Skin epidermis (tissue), 12 donors: ENCODE results near the gene PLEKHJ1.
"Not testable (repeated sequence)": the region's sequence is repeated elsewhere in the genome, so short reads cannot be mapped to it uniquely, and the experiment has no call there.

Source experiments
- H3K27ac ChIP-seq, 21 experiments: fragments of 200-600 bp; sonication (generic) in 11 of 21; one replicate each; pipeline ENCODE4 v1.5.0; 2020; ENCODE audit warnings: mild to moderate bottlenecking in 3 of 21, inconsistent platforms in 2 of 21, moderate library complexity in 2 of 21
- H3K4me3 ChIP-seq, 7 experiments: fragments of 200-600 bp; sonication (generic) in 2 of 7; one replicate each; pipeline ENCODE4 v1.5.0; 2020; ENCODE audit warnings: inconsistent platforms in 2 of 7, mild to moderate bottlenecking in 2 of 7, moderate library complexity in 1 of 7

The PLEKHJ1 gene

DNA sequence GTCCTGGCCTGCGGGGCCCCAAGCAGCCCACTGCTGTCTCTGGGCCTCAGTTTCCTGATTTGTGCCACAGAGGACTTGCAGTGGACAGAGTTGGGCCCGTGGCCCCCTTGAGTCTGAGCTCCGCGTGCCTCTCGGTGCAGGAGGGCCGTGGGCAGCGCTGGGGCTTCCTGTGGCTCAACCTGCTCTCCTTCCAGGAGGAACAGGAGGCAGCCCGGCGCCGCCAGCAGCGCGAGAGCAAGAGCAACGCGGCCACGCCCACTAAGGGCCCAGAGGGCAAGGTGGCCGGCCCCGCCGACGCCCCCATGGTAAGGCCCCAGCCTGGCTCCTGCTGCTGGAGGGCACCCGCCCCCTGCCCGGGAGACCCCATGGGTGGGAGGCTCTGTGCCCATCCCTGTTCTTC lies 25.9 kb downstream of the PLEKHJ1 start:
- Histone ChIP-seq H3K4me3 (no peak overlapping the region), H3K27ac (no peak overlapping the region)

DNA sequence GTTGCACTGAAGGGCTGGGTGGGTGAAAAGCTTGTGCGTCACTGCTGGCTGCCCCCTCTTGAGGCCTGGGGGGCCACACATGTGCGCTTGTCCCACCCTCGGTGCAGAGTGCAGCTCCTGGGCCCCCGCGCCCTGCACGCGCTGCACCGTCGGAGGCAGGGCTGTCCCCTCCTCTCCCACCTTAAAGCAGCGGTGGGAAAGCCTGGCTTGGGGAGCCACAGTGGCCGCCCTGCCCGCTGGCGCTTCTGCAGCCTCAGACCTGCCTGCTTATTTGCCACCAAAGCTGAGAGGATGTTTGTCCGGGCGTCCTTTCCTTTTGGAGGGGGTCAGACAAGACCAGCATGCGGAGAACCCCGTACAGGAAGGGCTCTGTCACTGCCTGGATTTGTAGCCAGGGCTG lies 26.7 kb downstream of the PLEKHJ1 start:
- Histone ChIP-seq H3K27ac (peak overlapping the region in 3 of 21 experiments; percentile 40 to 66 (median 56)), H3K4me3 (no peak overlapping the region)

DNA sequence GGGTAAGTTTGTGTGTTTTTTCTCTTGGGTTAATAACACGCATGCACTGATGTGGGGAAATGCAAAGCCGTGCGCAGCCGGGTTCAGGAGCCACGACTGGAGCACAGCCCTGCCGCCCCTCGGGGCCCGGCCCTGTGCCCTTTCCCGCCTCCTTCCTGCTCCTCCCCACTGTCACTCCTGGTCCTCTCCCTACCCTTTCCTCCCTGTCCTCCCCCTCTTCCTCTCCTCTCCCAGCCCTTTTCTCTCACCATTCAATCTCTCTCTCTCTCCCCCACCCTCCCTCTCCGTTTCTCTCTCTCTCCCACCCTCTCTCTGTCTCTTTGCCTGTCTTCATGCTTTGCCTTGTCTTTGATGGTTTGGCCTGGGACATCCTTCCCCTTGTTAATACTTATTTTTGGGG lies 27.2 kb downstream of the PLEKHJ1 start:
- Histone ChIP-seq H3K27ac (peak overlapping the region in 8 of 21 experiments; percentile 5 to 67 (median 41)), H3K4me3 (no peak overlapping the region)

DNA sequence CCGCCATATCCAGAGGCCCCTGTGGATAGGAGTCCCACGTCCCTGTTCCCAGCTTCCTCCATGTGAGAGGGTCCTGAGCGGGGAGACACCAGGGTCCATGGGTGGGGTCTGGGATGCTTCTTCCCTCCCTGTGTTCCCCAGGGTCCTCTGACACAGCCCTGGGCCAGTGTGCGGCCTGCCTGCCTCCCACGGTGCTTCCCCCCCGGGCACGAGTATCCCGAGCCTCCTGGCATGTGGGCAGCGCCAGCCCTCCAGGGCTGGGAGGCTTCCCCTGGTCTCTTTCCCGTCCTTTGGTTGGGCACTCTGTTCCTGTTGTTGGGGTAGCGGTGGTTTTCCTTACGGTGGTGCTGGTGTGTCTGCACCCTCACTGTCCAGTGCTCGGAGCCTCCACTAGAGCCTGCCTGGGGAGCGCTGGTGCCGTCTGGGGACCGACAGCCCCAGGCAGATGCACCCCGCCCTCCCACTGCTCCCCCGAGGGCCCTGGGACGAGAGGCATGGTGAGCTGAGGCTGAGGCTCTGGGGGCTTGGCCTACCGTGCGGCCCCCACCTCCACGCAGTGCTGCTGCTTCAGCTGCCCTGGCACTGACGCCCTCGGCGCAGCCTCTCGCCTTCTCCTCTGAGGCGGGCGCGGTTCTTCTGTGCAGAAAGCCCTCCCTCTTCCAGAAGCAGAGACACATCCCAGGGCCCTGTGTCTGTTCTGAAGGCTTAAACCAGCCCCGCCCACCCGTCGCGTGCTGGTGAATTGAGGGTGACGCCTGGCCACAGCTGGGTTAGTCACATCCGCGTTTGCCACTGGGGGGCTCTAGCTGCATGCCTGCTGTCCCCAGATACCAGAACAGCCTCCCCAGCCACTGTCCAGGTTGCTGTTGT lies 27.9 kb downstream of the PLEKHJ1 start:
- no peak overlapping the region for H3K4me3 ChIP-seq
- H3K27ac ChIP-seq = peak overlapping the region in 14 of 21 experiments; percentile 5 to 73 (median 41)

DNA sequence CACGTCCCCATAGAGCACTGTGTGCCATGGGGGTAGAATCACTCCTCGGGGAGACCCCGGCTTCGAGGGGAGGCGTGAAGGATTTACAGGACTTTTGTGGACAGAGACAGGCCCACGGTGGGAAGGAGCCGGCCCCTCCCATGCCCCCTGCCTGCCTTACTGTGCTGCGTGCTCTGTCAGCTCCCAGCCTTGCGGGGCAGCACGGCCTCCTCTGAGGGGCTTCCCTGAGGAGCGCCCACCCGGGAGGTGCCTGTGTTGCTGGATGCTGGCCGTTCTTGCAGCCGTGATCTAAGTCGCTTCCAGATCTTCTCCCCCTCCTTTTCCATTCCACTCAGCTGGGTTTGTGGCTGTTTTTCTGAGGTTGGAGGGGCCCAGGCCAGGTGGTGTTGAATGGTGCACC lies 29.1 kb downstream of the PLEKHJ1 start:
- H3K4me3 ChIP-seq = no peak overlapping the region

DNA sequence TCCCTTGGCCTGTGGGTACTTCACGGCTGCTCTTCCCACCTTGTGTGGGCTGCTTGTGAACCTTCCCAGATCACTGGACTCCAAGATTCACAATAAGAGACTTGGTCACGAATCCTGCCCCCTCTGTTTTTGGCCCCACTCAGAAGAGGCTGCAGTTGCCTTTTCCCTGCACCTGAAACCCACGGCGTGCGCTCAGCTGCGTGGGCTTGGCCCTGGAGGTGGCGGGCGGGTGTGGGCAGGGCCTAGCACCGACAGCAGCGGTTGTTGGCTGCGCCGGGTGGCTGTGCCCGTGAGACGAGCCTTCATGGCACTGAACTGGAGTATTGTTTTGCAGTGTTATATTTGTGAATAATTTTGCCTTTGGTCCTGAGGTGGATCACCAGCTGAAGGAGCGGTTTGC lies 33.8 kb downstream of the PLEKHJ1 start:
- H3K27ac ChIP-seq = peak overlapping the region in 11 of 21 experiments; percentile 3 to 73 (median 42)
- H3K4me3 ChIP-seq = no peak overlapping the region

More for the DNA sequence above, 29.1 kb downstream of the PLEKHJ1 start:
- no peak overlapping the region for H3K27ac ChIP-seq

DNA sequence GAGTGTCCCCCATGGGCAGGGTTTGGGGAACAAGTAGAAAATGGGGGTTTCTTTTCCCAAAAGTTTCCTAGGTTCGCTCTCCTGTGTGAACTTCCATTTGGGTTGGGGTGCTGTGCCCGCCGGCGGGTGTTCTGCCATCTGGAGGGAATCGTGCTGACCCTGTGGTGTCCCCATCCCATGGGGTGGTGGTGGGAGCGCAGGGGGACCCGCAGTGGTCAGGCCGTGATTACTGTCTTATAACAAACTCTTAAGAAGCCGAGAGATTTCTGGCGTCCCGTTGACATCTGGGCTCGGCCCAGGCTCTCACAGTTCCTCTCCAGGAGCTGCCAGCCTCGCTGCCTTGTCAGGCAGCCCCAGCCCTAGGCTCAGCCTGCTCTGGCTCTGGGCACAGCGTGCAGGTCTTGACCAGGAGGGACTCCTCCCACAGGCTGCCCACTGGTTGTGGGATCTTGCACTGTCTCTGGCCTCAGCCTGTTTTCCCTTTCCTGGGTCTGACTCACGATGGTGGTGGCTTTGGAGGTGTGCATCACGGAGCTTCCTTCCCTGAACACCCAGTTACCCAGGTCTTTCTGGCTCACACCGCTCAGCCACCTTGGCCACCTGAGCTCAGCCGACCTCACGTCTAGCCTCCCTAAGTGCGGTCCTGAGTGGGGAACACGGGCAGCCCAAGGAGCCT lies 34.5 kb downstream of the PLEKHJ1 start:
- peak overlapping the region in 11 of 21 experiments; percentile 3 to 73 (median 42) for H3K27ac ChIP-seq

DNA sequence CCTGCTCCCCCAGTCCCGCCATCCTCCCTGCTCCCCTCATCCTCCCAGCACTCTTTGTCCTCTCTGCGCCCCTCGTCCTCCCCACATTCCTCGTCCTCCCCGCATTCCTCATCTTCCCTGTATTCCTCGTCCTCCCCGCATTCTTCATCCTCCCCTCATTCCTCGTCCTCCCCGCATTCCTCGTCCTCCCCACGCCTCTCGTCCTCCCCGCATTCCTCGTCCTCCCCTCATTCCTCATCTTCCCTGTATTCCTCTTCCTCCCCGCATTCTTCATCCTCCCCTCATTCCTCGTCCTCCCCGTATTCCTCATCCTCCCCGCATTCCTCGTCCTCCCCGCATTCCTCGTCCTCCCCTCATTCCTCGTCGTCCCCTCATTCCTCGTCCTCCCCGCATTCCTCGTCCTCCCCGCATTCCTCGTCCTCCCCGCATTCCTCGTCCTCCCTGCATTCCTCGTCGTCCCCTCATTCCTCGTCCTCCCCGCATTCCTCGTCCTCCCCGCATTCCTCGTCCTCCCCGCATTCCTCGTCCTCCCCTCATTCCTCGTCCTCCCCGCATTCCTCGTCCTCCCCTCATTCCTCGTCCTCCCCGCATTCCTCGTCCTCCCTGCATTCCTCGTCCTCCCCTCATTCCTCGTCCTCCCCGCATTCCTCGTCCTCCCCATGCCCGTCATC lies 35.4 kb downstream of the PLEKHJ1 start:
- not testable (repeated sequence) for H3K4me3 ChIP-seq, H3K27ac ChIP-seq

More for the DNA sequence above, 34.5 kb downstream of the PLEKHJ1 start:
- H3K4me3 ChIP-seq = no peak overlapping the region

DNA sequence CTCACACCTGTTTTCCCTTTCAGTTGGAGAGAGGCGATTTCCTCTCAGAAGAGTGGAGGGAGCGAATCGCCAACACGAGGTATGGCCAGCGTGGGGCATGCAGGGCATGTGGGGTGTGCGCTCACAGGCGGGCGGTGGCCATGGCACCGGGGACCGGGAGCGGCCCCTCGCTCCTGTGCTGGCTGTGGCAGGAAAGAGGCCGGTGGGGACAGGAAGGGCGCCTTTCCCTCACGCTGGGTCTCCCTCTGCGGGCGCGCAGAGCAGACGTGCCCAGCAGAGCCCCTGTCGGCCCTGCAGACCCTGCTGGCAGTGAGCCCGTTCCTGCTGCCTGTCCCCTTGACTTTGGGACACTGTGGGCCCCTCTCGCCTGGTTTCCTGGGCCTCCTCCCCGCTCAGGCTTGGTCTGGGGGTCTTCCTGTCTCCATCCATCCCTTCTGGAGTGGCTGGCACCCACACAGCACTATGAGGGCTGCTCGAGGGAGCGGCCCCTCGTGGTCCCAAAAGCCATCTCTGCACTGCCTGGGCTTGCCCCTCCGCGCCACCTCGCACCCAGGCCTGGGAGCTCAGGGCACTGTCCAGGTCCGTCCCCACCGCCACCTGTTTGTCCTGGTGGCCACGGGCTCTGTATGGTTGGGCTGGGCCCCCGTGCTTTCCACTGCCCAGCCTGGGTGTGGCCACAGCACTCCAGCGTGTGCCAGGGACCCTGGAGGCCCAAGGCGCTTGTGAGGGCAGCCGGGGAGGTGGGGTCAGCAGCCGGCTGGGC lies 36.1 kb downstream of the PLEKHJ1 start:
- Histone ChIP-seq H3K4me3 (no peak overlapping the region), H3K27ac (no peak overlapping the region)

DNA sequence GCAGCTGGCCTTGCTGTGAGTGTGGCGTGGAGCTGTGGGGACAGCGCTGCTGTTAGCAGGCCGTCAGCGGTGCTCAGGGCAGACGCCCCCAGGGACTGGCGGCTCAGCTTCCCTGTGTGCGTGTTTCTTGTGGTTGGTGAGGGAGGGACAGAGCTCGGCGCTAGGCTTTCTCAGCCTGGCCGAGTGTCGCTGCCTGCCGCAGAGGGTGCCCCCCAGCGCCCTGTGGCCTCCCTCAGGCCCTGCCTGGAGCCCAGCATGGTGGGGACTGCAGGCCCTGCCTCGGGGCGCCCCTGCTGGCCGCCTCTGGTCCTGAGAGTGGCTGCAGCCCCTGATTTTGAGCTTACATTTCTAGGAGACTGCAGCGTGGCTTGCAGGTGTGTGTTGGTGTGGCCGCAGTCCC lies 36.9 kb downstream of the PLEKHJ1 start:
- Histone ChIP-seq H3K27ac (no peak overlapping the region), H3K4me3 (no peak overlapping the region)

DNA sequence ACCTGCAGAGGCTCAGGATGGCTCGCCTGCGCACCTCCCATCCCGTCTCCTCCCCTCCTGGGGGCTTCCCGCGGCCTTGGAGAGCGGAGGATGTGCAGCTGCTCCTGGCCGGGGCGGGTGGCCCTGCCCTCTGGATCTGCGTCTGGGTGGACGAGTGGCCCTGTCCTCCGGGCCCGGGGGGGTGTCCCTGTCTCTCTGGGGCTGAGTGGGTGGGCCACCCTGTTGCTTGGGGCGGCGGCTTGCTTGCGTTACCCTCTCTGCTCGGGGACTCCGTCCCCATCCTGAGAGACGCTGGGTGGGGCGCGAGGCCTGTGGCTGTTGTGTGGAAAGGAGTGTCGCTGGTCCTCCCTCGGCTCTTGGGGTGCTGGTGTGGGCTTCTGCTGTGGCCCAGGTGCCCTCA lies 37.8 kb downstream of the PLEKHJ1 start:
- Histone ChIP-seq H3K4me3 (no peak overlapping the region), H3K27ac (no peak overlapping the region)

DNA sequence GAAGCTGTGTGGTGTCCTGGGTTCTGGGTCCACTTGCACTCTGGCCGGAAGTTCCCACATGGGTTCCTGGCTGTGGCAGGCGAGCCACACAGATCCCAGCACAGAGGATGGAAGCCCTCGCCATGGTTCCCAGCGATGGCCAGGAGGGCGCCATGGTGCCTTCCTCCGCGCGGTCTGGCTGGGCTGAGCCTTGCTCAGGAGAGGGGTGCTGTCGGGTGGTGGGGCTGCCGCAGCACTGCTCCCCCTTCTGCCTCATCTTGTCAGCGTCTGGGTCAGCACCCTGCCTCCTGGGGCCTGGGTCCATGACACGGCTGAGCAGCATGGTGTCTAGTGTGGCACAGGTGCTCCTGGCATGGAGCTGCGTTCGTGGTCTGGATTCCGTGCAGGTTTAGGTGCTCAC lies 38.9 kb downstream of the PLEKHJ1 start:
- Histone ChIP-seq H3K27ac (no peak overlapping the region), H3K4me3 (no peak overlapping the region)

DNA sequence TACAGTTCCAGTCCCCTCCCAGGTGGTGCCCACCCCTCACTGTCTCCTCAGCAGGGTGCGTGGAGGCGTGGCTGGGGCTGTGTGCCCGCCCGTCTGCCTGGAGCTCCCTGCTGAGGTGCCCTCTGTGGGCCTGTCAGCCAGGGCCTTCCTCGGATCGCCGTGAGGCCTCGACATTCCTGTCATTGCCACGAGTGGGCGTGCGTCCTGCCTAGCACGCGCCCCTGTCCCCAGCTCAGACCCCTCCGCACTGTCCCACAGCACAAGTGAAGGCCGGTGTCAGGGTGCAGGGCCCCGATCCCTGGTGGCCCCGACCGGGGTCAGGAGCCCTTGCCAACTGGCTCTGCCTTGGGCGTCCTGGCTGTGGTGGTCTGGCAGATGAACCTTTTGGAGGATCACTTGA lies 40.2 kb downstream of the PLEKHJ1 start:
- Histone ChIP-seq H3K4me3 (no peak overlapping the region), H3K27ac (no peak overlapping the region)

DNA sequence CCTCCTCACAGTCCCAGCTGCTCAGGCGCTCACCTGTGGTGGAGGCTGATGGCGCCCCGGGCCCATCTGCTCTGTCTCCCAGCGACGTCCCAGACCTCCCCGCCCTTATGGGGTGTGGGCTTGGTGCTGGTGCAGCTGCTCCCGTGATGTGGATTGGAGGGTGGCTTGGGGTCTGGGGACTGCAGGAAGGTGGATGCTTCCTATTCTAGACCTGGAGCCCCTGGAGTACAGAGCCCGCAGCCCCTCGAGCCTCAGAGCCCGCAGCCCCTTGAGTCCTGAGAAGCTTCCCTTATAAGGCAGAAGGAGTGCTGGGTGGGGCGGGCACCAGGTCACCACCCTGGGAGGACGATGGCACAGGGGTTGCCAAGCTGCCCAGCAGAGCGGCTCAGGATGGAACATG lies 40.8 kb downstream of the PLEKHJ1 start:
- H3K4me3 ChIP-seq = no peak overlapping the region

DNA sequence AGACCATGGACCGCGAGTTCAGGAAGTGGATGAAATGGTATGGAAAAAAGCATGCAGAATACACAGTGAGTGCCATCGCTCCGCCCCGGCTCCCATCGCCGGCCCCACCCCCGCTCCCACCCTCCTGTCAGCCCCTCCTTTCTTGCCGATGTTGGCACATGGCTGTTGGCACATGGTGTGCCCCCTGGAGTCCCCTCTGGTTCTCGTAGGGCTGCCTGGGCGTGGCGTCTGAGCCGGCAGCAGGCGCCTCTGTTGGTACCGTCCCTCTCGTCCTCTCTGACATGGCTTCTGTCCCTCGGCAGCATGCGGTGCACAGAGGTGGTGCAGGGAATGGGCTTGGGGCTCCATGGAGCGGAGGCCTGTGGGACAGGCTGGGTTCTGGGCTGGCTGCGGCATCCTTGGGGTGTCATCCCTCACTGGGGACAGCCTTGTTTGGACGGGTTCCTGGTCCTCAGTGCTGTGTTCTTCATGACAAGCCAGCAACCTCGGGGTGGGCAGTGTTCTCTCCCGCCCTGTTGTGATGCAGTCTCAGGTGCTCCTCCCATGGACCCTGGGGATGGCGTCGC lies 41.5 kb downstream of the PLEKHJ1 start:
- Histone ChIP-seq H3K4me3 (no peak overlapping the region), H3K27ac (no peak overlapping the region)

More for the DNA sequence above, 40.8 kb downstream of the PLEKHJ1 start:
- no peak overlapping the region for H3K27ac ChIP-seq

DNA sequence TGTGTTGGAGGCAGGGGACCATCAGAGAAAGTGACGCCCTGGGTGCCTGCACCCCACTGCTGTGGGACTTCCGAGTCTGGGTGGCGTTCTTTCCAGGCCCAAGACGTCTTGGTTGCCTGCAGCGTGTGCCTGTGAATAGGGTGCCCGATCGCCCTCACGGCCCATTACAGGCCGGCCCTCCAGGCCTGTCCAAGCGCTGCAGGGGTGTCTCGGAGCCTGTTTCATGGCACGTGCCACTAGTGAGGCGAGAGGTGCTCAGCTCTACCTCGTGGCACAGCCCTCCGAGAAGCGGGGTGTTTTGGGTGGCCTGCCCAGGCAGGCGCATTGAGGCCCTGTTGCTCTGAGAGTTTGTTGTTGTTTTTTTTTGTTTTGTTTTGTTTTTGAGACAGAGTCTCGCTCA lies 42.3 kb downstream of the PLEKHJ1 start:
- Histone ChIP-seq H3K27ac (no peak overlapping the region), H3K4me3 (no peak overlapping the region)

DNA sequence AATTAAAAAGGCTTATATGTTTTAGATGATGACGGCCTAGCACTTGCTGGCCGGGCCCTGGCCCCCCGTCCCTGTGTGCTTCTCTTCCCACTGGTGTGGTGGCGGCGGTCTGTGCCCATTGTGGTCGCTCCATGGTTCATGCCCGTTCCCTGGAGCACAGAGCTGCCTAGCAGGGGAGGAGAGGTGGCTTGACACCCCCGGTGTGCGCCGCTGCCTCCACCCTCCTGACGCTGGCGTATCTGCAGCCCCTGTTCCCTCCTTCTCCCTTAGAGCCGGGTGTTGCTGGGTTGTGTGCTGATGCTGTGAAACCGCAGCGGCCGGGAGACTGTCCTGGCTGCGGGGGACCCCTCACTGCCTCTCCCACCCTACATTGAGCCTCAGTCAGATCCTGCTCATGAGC lies 43.3 kb downstream of the PLEKHJ1 start:
- Histone ChIP-seq H3K27ac (no peak overlapping the region), H3K4me3 (no peak overlapping the region)

DNA sequence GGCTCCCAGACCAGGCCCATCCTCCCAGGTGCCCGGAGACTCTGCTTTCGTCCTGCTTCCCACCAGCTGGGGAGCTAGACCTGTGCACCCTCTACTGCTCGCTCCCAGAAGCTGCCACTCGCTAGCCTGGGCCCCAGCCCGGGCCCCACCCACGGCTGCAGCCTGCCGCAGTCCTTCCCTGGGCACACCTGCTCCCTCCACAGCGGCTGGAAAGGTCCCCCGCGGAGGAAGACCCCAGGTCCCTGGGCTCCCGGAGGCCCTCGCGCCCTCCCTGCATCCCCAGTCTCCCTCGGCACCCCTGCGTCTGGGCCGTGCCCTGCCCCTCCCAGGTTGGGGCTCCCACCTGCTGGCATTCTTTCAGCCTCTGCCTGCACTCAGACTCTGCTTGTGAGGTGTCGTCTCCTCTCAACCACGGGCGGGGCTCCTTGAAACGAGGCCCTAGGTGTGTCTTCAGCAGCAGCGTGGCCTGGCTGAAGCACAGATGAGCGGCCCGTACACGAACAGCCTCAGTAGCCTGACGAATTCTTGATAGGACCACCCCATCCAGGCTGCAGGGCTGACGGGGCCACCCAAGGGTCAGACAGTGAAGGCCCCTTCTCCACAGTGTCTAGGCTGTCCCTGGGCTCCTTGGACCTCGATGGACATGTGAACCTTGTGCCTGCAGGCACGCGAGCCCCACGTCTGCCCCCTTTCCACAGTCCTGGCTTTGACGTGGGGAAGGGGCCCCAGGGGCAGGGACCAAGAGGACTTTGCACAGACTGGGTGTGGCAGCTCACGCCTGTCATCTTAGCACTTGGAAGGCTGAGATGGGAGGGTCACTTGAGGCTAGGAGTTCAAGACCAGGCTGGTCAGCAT lies 44.4 kb downstream of the PLEKHJ1 start:
- no peak overlapping the region for H3K27ac ChIP-seq
- no peak overlapping the region for H3K4me3 ChIP-seq
